HG03139 (cell line): ENCODE results near the gene REG1B.
"Not testable (repeated sequence)": the region's sequence is repeated elsewhere in the genome, so short reads cannot be mapped to it uniquely, and the experiment has no call there.

Experiments
- ATAC-seq: cut with Tn5 transposase; IDR thresholded peaks from one replicate; pipeline ENCODE4 v1.9.1; 2021; ENCODE audit not compliant: unreplicated experiment

REG1B gene

GRCh38 chr2:79085382-79085781 lies 2.4 kb downstream of the REG1B start:
- no peak for ATAC-seq

DNA sequence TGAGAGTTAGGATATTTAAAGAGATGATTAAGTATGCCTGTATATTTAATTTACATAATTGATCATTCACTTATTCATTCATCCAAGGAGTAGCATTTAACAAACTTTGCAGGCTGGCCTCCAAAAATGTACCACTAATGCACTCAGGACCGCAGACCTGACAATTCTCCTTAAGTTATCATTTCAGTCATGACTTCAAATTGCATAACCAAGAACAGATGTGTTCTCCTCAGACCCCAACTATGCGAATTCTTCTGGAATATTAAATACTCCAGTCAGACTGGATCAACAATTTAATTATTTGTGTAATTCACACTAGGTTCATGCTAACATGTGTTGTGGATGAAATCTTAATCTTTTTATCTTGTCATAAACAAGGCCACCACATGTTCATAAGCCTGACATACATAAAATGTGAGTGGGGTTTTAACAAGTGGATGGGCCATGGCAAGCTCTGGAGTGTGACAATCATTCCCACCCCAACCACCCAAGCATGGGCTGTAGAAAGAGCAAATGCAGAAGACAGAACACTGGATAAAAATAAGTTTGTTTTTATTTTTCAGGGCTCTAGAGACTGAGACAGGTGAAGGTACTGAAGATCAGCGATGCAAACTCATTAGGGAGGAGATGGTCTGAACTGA lies 3.2 kb downstream of the REG1B start:
- no peak for ATAC-seq

DNA sequence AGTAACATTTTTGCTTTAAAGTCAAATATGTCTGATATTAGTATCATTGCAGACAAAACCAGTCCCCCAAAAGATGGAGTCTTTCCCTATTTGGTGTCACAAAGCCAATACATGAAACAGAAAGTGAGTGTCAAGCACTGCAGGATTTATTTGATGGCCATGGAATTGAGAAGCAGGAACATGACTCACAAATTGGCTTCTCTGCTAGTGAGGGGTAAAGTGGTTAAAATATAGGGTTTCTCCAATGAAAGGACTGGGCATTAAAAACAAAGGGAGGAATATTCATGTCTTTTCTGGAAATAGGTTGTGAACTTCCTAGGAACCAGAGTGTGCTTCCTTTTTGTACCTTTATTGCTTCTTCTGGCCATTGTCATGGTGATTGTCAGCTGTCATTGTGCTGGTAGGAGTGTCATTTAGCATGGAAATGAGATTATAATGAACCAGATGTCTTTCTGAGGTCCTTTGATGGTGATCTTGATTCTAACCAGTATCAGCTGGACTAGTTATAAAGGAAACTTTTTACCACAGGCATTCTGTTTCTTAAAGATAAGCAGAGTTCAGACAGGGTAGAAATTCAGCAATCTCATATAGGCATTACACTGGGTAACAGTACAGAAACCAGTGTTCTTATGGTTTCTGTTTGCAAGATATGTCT lies 4.1 kb downstream of the REG1B start:
- ATAC-seq = no peak

DNA sequence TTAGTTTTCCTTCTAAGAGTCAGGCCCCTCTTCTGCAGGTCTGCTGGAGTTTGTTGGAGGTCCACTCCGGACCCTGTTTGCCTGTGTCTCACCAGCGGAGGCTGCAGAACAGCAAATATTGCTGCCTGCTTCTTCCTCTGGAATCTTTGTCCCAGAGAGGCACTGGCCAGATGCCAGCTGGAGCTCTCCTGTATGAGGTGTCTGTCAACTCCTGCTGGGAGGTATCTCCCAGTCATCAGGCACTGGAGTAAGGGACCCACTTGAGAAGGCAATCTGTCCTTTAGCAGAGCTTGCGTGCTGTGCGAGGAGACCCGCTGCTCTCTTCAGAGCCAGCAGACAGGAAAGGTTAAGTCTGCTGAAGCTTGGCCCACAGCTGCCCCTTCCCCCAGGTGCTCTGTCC lies 4.8 kb downstream of the REG1B start:
- ATAC-seq = no peak

DNA sequence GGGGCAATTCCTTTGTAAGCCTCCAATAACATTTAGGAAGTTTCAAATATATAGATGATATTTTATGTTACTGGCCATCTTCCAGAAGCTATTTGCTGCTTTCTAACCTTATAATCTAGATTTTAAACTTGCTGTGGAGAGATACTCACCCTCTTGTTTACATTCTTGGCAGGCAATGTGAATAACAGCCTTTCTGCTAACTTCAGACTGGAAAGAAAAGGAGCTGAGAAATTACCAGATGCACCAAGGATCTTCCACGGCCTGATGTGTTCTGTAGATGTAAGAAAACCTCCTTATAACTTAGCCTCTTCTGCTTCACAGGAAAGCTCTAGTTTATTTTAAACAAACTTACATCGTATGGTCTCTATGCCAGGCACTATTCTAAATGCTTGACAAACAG lies 16.7 kb downstream of the REG1B start:
- no peak for ATAC-seq

GRCh38 chr2:79065201-79065600 lies 22.6 kb downstream of the REG1B start:
- ATAC-seq = no peak

- not testable (repeated sequence) for ATAC-seq
Observed at GRCh38 chr2:79054769-79055168, 33.0 kb downstream of the REG1B start.

DNA sequence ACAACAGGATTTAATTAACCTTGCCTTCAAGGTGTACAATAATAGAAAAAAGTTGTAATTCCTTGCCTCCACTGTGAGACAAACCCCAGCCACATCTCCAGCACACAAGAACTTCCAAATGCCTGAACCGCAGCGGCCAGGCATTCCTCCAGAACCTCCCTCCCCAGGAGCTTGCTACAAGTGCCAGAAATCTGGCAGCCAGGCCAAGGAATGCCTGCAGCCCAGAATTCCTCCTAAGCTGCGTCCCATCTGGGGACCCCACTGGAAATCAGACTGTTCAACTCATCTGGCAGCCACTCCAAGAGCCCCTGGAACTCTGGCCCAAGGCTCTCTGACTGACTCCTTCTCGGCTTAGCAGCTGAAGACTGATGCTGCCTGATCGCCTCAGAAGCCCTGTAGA lies 34.3 kb downstream of the REG1B start:
- ATAC-seq = not testable (repeated sequence)

GRCh38 chr2:79041032-79041448 lies 46.8 kb downstream of the REG1B start:
- no peak for ATAC-seq

- ATAC-seq = no peak
Observed at GRCh38 chr2:79039944-79040343, 47.8 kb downstream of the REG1B start.
